Mesenteric fat pad (tissue), 1 donor: ENCODE results near the gene SLC25A24. TPM values are rescaled to one million over a fixed set of nuclear protein-coding genes. Genes with fewer than 3 reads are reported as not detected.
"Not testable (repeated sequence)": the region's sequence is repeated elsewhere in the genome, so short reads cannot be mapped to it uniquely, and the experiment has no call there.

Source experiments
- DNase-seq: peaks from one replicate; pipeline ENCODE4 v3.0.0-alpha.2; 2020; ENCODE audit warnings: low spot score
- long read RNA-seq: library from polyadenylated mRNA; unstranded; transcript quantifications from one replicate; pipeline ENCODE4 v2.0.0, GENCODE V29; 2020
- total RNA-seq: library from RNA; stranded (reverse); fragmentation: NEBNext Ultra II Directional; extraction: Animal tissue kit (Norgen Biotek cat#: 25700); gene quantifications from one replicate; pipeline ENCODE4 v1.2.1, GENCODE V29; 2021
- donor health status: DM: yes; HTN: yes; CAD: no.

SLC25A24 gene
- total RNA-seq: 41.1 TPM
- long read RNA-seq, full-length matches to known transcripts: 7 of 16 reads
- long read RNA-seq, partial matches to known transcripts: 2 of 16 reads
- long read RNA-seq, other reads (novel, unspliced or antisense): 7 of 16 reads

GRCh38 chr1:108199781-108200686 lies at the start of gene SLC25A24:
SLC25A24 (minus strand) TSS chr1:108200343; CDS start chr1:108200138, 205 bp downstream.
- DNase-seq: peak; percentile 94

GRCh38 chr1:108243976-108244375 lies 43.8 kb upstream of the SLC25A24 start, which contains the start of gene NBPF4:
NBPF4 (minus strand) TSS chr1:108244076; CDS start chr1:108243761, 315 bp downstream.
- DNase-seq: not testable (repeated sequence)

GRCh38 chr1:108239426-108239825 lies 39.3 kb upstream of the SLC25A24 start:
- not testable (repeated sequence) for DNase-seq

- not testable (repeated sequence) for DNase-seq
Observed at GRCh38 chr1:108235308-108235707, 35.2 kb upstream of the SLC25A24 start.

- DNase-seq: not testable (repeated sequence)
Observed at GRCh38 chr1:108232183-108232582, 32.0 kb upstream of the SLC25A24 start.

GRCh38 chr1:108229976-108230375 lies 29.8 kb upstream of the SLC25A24 start:
- DNase-seq: not testable (repeated sequence)

GRCh38 chr1:108227772-108228171 lies 27.6 kb upstream of the SLC25A24 start:
- not testable (repeated sequence) for DNase-seq

GRCh38 chr1:108226855-108227254 lies 26.7 kb upstream of the SLC25A24 start:
- not testable (repeated sequence) for DNase-seq

GRCh38 chr1:108223226-108223625 lies 23.1 kb upstream of the SLC25A24 start:
- DNase-seq: not testable (repeated sequence)

GRCh38 chr1:108217515-108218174 lies 17.5 kb upstream of the SLC25A24 start:
- DNase-seq: not testable (repeated sequence)

- not testable (repeated sequence) for DNase-seq
Observed at GRCh38 chr1:108217007-108217406, 16.9 kb upstream of the SLC25A24 start.

GRCh38 chr1:108216028-108216890 lies 16.1 kb upstream of the SLC25A24 start:
- not testable (repeated sequence) for DNase-seq

- DNase-seq: not testable (repeated sequence)
Observed at GRCh38 chr1:108214641-108215465, 14.7 kb upstream of the SLC25A24 start.

- no peak for DNase-seq
Observed at GRCh38 chr1:108211014-108211413, 10.9 kb upstream of the SLC25A24 start.

- no peak for DNase-seq
Observed at GRCh38 chr1:108209456-108210108, 9.4 kb upstream of the SLC25A24 start.

- DNase-seq: no peak
Observed at GRCh38 chr1:108208724-108209446, 8.7 kb upstream of the SLC25A24 start.

- DNase-seq: not testable (repeated sequence)
Observed at GRCh38 chr1:108203582-108203981, 3.4 kb upstream of the SLC25A24 start.

- DNase-seq: no peak
Observed at GRCh38 chr1:108201687-108202086, 1.5 kb upstream of the SLC25A24 start.

- no peak for DNase-seq
Observed at GRCh38 chr1:108200687-108201051, 526 bp upstream of the SLC25A24 start.
